WERI-Rb-1 (cell line): ENCODE results near the gene DAAM1.

Experiments used
- DNase-seq: peaks from one replicate; pipeline ENCODE4 v3.0.0-alpha.2; 2020
- H3K27ac ChIP-seq: fragments of 250-450 bp; sonication (Bioruptor Pico); 2 replicates; pipeline ENCODE4 v1.5.1; 2020; ENCODE audit warnings: mild to moderate bottlenecking, moderate library complexity
- H3K27me3 ChIP-seq: fragments of 250-450 bp; sonication (Bioruptor Pico); 2 replicates; pipeline ENCODE4 v1.5.1; 2021; ENCODE audit warnings: mild to moderate bottlenecking, low read depth, moderate library complexity; ENCODE audit not compliant: insufficient read depth, severe bottlenecking
- H3K36me3 ChIP-seq: fragments of 250-450 bp; sonication (Bioruptor Pico); 2 replicates; pipeline ENCODE4 v1.5.1; 2020; ENCODE audit warnings: mild to moderate bottlenecking, moderate library complexity
- H3K4me3 ChIP-seq: 2 replicates; pipeline ENCODE4 v1.5.1; 2011; ENCODE audit warnings: low read depth, mild to moderate bottlenecking, control low read depth, low read length
- H3K9me3 ChIP-seq: fragments of 250-450 bp; sonication (Bioruptor Pico); 2 replicates; pipeline ENCODE4 v1.5.1; 2021; ENCODE audit warnings: mild to moderate bottlenecking, moderate library complexity; ENCODE audit not compliant: severe bottlenecking
- CTCF ChIP-seq: IDR thresholded peaks from 2 replicates; pipeline ENCODE4 v1.5.1; 2011; ENCODE audit warnings: low read depth, mild to moderate bottlenecking, control low read depth, inconsistent platforms, low read length

DAAM1 gene

GRCh38 chr14:59332727-59333126 lies 144.3 kb downstream of the DAAM1 start:
- no peak for TF ChIP-seq CTCF
- Histone ChIP-seq H3K4me3 (no peak overlapping the region), H3K27me3 (no peaks in the 10 kb centered on the region), H3K36me3 (peaks cover 69% of the 10 kb centered on the region), H3K9me3 (no peaks in the 10 kb centered on the region), H3K27ac (no peak overlapping the region)
- no peak for DNase-seq

- Histone ChIP-seq H3K4me3 (no peak overlapping the region), H3K36me3 (peaks cover 64% of the 10 kb centered on the region), H3K27ac (no peak overlapping the region), H3K27me3 (no peaks in the 10 kb centered on the region), H3K9me3 (no peaks in the 10 kb centered on the region)
- TF ChIP-seq CTCF: no peak
- DNase-seq: no peak
These were observed 144.8 kb downstream of the DAAM1 start for GRCh38 chr14:59333235-59333634.

- no peak overlapping the region for H3K27ac ChIP-seq
- H3K27me3 ChIP-seq: no peaks in the 10 kb centered on the region
- no peaks in the 10 kb centered on the region for H3K9me3 ChIP-seq
- TF ChIP-seq CTCF: no peak
- no peak for DNase-seq
- H3K36me3 ChIP-seq: peaks cover 60% of the 10 kb centered on the region
- no peak overlapping the region for H3K4me3 ChIP-seq
These were observed 145.2 kb downstream of the DAAM1 start for GRCh38 chr14:59333668-59334067.

GRCh38 chr14:59334253-59334652 lies 145.8 kb downstream of the DAAM1 start:
- DNase-seq: no peak
- no peak overlapping the region for H3K4me3 ChIP-seq
- TF ChIP-seq CTCF: no peak
- H3K36me3 ChIP-seq: peaks cover 63% of the 10 kb centered on the region
- no peaks in the 10 kb centered on the region for H3K27me3 ChIP-seq
- H3K27ac ChIP-seq: no peak overlapping the region
- H3K9me3 ChIP-seq: no peaks in the 10 kb centered on the region

- DNase-seq: no peak
- Histone ChIP-seq H3K27me3 (no peaks in the 10 kb centered on the region), H3K9me3 (no peaks in the 10 kb centered on the region), H3K36me3 (peaks cover 63% of the 10 kb centered on the region), H3K4me3 (no peak overlapping the region), H3K27ac (no peak overlapping the region)
- no peak for TF ChIP-seq CTCF
These were observed 147.6 kb downstream of the DAAM1 start for GRCh38 chr14:59336098-59336497.

GRCh38 chr14:59336706-59337105 lies 148.2 kb downstream of the DAAM1 start:
- Histone ChIP-seq H3K27ac (no peak overlapping the region), H3K36me3 (peaks cover 65% of the 10 kb centered on the region), H3K9me3 (no peaks in the 10 kb centered on the region), H3K4me3 (no peak overlapping the region), H3K27me3 (no peaks in the 10 kb centered on the region)
- no peak for DNase-seq
- no peak for TF ChIP-seq CTCF
